Fibroblast of the conjunctiva (primary cell): ENCODE results near the gene MAOA.
A peak's percentile ranks its signal among the peaks of the same experiment; 100 is the strongest.
"Not testable (repeated sequence)": the region's sequence is repeated elsewhere in the genome, so short reads cannot be mapped to it uniquely, and the experiment has no call there.

ENCODE experiments used
- DNase-seq: peaks from one replicate; pipeline ENCODE4 v3.0.0-alpha.2; 2010; ENCODE audit warnings: low read depth

MAOA gene

DNA sequence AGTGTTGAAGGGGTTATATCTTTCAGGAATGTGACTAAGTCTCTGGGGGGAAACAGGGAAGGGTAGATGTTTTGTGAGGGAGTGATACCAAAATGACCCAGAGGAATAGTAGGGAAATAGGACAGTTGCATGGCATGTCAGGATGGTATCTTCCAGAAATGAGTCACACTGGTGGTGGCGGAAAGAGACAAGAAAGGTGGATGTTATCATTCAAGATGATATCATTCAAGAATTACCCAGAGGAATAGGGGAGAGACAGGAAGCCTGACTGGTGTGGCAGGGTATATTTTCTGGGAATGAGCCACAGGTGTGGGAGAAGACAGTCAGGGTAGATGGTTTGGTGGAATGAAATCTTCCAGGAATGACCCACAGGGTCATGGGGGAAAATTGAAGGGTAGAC, 61.1 kb downstream of the MAOA start:
- DNase-seq = no peak

DNA sequence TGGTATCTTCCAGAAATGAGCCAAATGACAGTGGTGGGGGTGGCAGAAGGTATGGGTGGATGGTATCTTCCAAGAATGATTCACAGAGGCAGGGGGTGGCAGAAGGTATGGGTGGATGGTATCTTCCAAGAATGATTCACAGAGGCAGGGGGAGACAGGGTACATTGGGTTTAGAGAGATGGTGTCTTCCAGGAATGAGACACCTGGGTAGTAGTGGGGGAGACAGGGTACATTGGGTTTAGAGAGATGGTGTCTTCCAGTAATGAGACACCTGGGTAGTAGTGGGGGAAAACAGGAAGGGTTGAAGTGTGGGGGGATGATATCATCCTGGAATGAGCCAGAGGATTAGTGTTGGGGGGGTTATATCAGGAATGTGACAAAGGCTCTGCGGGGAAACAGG, 62.0 kb downstream of the MAOA start:
- no peak for DNase-seq

DNA sequence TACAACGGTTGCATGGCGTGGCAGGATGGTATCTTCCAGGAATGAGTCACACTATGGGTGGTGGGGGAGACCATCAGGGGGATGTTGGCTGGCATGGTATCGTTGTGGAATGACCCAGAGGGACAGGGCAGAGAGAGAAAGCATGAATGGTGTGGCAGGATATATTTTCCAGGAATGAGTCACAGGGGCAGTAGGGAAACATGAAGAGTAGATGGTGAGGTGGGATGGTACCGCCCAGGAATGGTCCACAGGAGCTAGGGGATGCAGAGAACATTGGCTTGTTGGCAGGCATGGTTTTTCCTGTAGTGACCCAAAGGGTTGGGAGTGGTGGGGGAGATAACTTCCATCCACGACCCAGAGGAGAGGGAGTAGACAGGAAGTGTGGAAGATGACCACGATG, 62.4 kb downstream of the MAOA start:
- DNase-seq = no peak

DNA sequence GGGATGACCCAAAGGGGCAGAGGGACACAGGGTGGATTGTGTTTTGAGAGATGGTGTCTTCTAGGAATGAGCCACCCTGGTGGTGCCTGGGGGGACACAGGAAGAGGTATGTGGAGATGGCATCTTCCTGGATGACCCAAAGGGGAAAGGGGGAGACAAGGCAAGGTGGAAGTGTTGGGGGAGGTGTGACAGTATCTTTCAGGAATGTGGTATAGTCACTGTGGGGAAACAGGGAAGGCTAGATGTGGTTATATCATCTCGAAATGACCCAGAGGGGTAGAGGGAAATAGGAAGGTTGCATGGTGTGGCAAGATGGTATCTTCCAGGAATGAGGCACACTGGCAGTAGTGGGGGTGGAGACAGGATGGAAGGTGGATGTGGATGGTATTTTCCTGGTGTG, 62.9 kb downstream of the MAOA start:
- DNase-seq = no peak

DNA sequence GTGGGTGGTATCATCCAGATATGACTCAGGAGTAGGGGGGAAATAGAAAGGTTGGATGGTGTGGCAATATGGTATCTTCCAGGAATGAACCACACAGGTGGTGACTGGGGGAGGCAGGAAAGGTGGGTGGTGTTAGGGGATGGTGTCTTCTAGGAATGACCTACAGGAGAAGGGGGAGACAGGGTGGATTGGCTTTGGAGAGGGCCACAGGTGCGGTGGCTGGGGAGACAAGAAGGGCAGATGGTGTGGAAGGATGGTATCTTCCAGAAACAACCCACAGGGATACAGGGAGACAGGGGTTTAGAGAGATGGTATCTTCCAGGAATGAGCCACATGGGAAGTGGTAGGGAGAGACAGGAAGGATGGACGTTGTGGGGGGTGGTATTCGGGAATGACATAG, 64.0 kb downstream of the MAOA start:
- DNase-seq = no peak

DNA sequence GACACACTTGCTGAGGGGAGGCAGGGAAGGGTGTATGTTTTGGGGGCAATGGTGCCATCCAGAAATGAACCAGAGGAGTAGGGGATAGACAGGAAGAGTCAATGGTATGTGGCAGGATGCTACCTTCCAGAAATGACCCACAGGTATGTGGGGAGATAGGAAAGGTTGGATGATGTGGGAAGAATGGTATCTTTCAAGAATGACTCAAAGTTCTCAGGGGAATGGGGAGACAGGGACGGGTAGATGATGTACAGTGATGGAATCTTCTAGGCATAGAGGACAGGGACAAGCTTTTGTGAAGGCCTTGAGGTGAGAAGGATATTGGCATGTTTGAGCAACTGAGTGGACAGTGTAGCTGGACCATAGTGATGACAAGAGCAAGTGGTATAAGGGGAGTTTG, 64.9 kb downstream of the MAOA start:
- no peak for DNase-seq

DNA sequence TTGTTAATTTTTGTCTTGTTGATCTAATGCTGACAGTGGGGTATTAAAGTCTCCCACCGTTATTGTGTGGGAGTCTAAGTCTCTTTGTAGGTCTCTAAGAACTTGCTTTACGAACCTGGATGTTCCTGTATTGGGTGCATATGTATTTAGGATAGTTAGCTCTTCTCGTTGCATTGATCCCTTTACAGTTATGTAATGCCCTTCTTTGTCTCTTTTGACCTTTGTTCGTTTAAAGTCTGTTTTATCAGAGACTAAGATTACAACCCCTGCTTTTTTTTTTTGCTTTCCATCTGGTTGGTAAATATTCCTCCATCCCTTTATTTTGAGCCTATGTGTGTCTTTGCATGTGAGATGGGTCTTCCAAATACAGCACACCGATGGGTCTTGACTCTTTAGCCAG, 69.1 kb downstream of the MAOA start:
- not testable (repeated sequence) for DNase-seq

DNA sequence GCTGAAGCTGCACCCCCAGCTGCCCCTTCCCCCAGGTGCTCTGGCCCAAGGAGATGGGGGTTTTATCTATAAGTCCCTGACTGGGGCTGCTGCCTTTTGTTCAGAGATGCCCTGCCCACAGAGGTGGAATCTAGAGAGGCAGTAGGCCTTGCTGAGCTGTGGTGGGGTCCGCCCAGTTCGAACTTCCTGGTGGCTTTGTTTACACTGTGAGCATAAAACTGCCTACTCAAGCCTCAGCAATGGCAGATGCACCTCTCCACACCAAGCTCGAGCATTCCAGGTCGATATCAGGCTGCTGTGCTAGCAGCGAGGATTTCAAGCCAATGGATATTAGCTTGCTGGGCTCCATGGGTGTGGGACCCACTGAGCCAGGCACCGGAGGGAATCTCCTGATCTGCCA, 71.2 kb downstream of the MAOA start:
- DNase-seq = not testable (repeated sequence)

DNA sequence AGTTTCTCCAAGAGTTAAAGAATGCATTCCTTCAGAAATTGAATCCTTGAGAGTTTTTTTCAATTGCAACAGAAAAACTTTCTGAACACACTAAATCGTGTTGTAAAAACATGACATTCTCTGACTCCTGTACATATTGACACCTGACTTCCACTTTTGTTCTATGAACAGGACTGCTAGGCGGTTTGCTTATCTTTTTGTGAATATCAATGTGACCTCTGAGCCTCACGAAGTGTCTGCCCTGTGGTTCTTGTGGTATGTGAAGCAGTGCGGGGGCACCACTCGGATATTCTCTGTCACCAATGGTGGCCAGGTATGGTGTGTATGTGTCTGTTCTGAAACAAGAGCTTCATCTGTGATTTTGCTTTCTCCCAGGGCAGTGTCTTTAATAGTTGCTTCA, 71.9 kb downstream of the MAOA start:
- DNase-seq = no peak

DNA sequence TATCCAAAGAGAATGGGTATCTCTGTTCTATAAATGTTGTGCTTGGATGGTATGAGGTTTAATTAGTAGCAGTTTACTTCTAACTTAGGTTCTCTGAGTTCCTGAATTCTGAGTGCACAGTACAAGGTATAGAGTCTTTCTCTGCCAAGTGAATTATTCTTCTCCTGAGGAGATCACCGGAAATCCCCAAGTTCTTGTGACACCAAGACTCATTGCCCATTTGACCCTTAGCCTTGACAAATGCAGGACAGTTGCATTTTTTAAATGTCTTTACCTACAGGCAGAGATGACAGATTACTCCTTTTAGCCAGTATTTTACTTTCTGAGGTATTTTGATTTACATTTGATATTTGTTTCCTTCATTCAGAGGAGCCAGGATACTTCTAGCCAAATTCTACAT, 72.9 kb downstream of the MAOA start:
- DNase-seq = no peak

DNA sequence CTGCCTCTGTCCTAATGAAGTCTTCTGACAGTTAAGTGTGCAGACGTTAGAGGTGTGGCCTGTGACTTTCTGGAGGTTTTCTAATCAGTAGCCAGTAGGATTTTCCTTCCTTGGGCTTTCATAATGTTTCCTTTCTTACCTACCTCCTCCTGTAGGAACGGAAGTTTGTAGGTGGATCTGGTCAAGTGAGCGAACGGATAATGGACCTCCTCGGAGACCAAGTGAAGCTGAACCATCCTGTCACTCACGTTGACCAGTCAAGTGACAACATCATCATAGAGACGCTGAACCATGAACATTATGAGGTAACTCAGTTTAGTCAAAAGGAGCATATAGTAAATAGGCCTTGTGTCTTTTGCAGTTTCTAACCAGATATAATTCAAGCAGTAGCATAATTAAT, 75.0 kb downstream of the MAOA start:
- DNase-seq = no peak

DNA sequence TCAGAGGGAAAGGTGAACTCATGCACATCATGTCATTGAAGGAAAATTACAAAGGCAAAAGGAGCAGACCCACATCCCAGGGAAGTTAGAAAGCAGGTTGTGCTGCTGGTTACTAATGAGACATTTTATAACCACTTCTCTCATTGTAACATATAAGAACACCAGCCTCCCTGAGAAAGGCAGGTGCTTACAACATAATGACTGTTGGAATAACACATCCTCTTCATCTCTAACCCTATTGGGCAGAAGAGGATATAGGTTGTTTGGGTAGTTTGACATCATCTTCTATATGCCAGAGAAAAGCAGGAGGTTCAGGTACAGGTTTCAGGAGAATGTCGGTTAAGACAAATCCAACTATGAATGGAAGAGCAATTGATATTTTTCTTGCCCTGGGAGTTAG, 77.6 kb downstream of the MAOA start:
- DNase-seq = no peak

DNA sequence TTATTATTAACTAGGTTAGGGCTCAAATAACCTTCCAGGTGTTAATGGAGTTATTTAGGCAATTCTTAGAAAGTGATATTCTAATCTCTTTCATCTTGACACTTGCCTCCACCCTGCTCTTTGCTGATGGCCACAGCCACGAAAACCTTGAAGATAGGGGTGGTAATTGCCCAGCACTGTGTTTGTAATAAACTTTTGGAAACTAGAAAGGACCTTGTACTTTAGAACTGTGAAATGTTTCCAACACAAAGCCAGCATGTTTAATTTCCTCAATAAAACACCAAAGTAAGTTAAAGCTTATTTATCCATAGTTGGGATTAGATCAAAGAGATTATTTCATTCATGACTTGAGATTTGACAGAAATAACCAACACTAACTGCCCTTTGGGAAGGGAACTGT, 78.3 kb downstream of the MAOA start:
- no peak for DNase-seq

DNA sequence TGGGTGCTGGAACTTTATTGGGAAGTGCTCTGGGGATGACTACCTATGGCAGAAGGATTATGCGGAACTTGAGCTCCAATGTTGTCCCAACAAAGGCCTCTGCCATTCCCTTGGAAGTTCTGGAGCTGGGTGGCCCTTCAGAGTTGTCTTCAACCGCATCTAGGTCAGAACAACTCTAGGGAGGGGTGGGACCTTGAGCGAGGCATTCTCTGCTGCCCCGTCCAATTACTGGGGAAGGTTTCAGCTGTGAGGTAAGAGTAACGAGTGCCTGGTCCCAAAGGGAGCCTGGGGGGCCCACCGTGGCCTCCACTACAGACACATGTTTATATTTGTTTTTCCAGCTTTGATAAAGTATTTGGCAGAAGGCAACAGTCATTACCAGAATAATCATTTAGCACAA, 79.4 kb downstream of the MAOA start:
- no peak for DNase-seq

DNA sequence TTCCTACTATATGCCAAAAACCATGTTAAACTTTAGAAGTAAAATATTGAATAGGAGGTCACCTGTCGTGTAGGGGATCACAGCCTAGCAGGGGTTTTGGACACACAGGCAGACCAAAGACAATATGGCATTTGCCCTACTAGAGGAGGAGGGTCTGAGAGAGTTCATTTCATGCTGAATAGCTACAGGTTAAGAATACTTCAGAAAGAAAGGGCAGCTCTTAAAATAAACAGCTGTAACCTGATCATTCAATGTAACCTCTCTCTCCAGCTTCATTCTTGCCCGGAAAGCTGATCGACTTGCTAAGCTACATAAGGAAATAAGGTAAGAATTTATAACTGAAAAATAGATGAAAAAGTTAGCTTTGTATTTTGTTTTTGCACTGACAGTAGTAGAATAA, 79.9 kb downstream of the MAOA start:
- no peak for DNase-seq

DNA sequence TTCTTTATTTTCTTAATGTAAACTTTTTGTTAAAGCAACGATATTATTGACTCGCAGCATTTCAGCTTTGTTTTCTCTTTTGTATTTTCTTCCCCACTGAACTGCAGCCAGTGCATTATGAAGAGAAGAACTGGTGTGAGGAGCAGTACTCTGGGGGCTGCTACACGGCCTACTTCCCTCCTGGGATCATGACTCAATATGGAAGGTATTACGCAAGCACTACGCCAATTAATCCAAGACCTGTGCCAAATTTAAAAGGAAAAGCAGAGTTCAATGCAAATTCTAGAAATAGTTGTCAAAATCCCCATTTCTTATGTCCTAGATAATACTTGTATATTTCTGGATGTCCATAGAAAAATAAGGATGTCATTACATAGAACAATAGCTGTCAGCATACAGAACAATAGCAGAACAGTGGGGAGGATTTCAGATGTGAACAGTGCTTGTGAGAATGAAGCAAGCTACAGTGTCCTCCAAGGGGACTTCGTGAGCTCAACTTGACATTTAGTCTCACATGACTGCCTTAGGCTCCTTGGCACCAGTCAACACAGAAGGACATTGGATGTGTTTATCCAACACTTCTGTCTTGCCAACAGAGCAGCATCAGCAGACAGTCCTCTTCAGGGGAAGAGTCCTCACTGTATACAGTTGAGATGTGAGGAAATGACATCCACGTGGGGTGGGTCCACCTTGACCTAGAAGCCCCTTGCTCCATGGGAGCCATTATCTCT, 85.9 kb downstream of the MAOA start:
- peak; percentile 61 for DNase-seq

DNA sequence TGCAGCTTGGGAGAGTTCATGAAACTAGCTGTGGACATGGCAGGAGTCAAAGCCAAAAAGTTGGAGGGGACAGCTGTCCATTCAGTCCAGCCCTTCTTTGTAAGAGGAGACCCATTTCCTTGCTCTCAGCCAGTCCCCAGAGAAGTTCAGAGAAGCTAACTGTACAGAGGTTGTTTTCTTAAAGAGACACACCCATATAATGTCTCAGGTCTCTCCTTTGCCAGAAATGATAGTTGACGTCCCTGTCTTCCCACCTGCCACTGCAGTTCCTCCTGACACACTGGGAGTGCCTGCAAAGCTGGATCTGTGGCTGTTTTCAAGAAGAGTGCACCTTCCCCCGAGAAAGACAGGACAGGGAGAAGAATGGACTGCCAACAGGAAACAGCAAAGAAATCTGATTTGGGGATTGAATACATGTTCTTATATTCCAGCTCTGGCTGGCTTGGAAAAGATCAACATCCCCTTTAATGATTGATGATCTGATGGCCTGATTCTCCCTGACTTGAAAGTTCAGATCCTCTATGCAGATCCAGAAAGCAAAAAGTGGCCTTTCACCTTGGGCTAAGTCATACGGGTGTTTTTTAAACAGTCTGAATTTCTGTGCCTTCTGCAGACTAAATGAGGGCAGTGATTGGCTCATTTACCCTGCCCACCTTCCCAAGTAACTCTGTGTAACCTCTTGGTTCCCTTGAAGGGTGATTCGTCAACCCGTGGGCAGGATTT, 87.2 kb downstream of the MAOA start:
- DNase-seq = no peak

DNA sequence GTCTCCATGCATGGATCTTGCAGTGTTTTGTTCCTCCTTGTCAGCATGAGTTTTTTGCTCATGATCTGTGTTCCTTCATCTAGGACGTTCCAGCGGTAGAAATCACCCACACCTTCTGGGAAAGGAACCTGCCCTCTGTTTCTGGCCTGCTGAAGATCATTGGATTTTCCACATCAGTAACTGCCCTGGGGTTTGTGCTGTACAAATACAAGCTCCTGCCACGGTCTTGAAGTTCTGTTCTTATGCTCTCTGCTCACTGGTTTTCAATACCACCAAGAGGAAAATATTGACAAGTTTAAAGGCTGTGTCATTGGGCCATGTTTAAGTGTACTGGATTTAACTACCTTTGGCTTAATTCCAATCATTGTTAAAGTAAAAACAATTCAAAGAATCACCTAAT, 88.2 kb downstream of the MAOA start:
- DNase-seq = no peak

DNA sequence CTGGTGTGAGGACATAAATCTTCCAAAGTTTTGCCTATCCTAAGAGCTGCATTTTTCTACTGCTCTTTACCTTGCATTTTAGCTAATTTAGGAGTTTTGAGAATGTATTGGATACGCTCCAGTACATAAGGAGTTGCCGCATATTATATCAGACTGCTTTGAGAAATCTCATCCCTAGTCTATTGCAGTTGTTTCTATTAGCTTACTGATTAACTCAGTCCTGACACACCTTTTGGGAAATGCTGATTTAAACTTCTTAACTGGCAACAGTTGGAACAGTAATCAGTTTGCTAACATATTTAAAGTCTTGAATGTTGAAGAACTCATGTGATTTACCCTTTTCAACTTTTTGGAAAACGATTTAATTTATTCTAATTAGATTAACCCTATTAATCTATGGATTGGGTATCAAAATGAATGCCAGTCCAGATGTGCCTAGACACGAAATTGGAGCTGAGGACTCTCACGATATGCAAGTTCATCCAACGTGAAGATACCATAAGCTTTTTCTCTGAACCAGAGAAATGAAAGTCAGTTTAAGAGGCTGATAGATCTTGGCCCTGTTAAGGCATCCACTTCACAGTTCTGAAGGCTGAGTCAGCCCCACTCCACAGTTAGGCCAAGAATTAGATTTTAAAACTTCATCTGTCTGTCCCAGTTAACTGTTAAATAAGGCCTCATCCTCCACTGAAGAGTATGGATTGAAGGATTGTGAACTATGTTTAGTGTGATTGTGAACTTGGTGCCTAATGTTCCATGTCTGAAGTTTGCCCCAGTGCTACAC, 90.0 kb downstream of the MAOA start:
- no peak for DNase-seq

DNA sequence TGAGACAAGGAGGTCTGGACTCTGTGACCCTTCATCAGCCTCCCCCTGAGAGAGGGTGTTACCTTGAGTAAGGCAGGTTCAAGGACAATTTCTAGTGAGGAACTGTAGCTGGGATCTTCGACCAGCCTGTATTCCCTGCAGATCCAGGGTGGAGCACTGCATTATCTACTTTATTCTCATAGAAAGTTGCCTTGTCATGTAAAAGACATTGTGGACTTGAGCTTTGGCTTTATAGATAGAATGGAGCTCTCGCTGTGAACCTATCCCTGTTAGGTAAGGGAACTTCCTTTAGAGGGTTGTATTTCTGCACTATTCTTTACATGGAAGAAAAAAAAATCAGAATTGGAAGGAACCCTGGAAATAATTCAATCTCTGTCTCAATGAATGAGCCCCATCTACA, 91.4 kb downstream of the MAOA start:
- DNase-seq = no peak

DNA sequence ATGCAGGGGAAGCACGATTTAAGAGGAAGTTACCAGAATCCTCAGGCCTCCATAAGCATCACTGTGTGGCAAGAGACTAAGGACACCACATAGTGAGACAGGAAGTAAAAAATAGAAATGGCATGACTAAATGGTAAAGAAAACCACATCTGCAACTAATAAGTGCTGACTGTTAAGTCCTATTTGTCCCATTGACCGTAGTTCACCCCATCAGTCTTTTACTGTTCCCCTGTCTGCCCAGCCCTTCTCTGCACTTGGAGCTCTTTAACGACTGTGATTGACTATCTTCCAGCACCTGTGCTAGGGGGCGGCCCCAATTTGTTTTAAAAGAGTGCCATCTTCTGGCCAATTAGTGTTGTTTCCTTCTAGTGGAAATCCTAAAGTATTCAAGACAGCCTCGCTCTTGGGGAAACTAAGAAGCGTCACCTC, 94.2 kb downstream of the MAOA start:
- peak; percentile 61 for DNase-seq

DNA sequence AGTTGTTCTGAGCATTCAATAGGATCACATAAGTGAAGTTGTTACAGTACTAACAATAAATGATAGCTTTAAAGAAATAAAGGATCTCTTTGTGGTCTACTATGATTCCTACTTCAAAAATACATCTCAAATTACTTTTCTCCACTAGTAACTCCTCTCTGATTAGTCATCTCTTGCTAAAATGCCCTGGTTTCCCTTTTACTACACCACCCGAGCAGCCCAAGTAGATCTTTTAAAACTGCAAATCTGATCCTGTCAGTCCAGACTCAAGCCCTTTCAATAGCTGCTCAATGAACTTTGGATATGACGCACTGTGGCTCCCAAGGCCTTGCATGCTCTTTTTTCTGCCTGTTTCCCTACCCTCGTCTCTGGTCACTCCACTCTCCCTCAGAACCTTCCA, 97.5 kb downstream of the MAOA start:
- no peak for DNase-seq

DNA sequence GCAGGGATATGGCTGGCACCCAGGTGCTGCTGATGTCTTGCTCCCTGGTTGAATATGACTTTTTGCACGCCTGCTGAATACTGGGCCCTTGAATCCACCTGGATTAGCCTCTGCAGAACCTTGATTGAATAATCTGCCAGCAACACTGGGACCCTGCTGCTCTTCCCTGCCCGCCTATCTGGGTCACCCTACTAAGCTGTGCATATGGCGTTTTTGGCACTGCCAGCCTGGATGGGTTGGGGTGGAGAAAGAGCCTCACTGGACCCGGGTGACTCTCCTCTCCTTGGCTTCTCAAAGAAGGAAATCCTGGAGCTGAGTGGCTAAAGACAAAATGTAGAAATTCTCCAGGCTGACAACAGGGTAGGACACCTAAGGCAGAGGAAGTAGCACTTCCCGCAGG, 100.0 kb downstream of the MAOA start:
- no peak for DNase-seq
